Transverse colon (tissue), 4 donors: Measurements from ENCODE around the gene MAP4K2. TPM values are rescaled to one million over a fixed set of nuclear protein-coding genes. Genes with fewer than 3 reads are reported as not detected.

Experiments used
- DNase-seq: peaks from one replicate; pipeline ENCODE4 v3.0.0-alpha.2; 2019
- H3K27ac ChIP-seq, 4 donors: fragments of 200-600 bp; sonication (generic); 2 replicates each; pipeline ENCODE4 v1.5.1; 2016 to 2018; ENCODE audit warnings: inconsistent platforms in 4 of 4
- H3K27me3 ChIP-seq: fragments of 200-600 bp; sonication (generic); 2 replicates; pipeline ENCODE4 v1.5.1; 2017; ENCODE audit warnings: inconsistent platforms
- H3K36me3 ChIP-seq, 4 donors: fragments of 200-600 bp; sonication (generic); 2 replicates each; pipeline ENCODE4 v1.5.1; 2017 to 2019; ENCODE audit warnings: inconsistent platforms in 4 of 4
- H3K4me1 ChIP-seq, 4 donors: fragments of 200-600 bp; sonication (generic); 2 replicates each; pipeline ENCODE4 v1.5.1; 2017 to 2020; ENCODE audit warnings: inconsistent platforms in 4 of 4
- H3K4me3 ChIP-seq, 4 donors: fragments of 200-600 bp; sonication (generic); 1 replicate in 1 of 4; 2 replicates in 3 of 4; pipeline versions ENCODE4 v1.5.1 to v1.6.1; 2017 to 2019; ENCODE audit warnings: inconsistent platforms in 4 of 4
- H3K9me3 ChIP-seq, 2 donors: fragments of 200-600 bp; sonication (generic); 2 replicates each; pipeline ENCODE4 v1.5.1; 2017 to 2019; ENCODE audit warnings: inconsistent platforms in 2 of 2
- EP300 ChIP-seq: sonication (generic); formaldehyde crosslinking; IDR thresholded peaks from one replicate; pipeline ENCODE4 v1.6.1; 2017; ENCODE audit warnings: antibody characterized with exemption, low read depth
- POLR2A ChIP-seq: fragments of 450-650 bp; IDR thresholded peaks from one replicate; pipeline ENCODE4 v1.6.1; 2016; ENCODE audit warnings: antibody characterized with exemption, mild to moderate bottlenecking, moderate library complexity
- POLR2AphosphoS5 ChIP-seq, 3 donors: sonication (generic); formaldehyde crosslinking; IDR thresholded peaks; one replicate each; pipeline ENCODE4 v1.6.1; 2016; ENCODE audit warnings: antibody characterized with exemption in 3 of 3
- WGBS, 2 donors: methylation state at CpG; one replicate each; pipeline ENCODE4 v1.1.5; 2018; ENCODE audit warnings: low coverage in 1 of 2; 5-methylcytosine and 5-hydroxymethylcytosine counted together
- in situ Hi-C, 4 donors: fragments of 200-750 bp; cut with MboI; loops; one replicate each; pipeline versions ENCODE4 v1.15.0 to v1.15.1; 2017; ENCODE audit warnings: low sequenced_read_pairs in 3 of 4, low pct_ligation_motif_present in 1 of 4, low pct_unique_long_range_greater_than_20kb in 1 of 4
- intact Hi-C: fragments of 100-400 bp; cut with DNase I; formaldehyde crosslinking; loops from one replicate; pipeline ENCODE4 v1.15.1; 2023; ENCODE audit warnings: low total_unique reads
- total RNA-seq, 4 donors: library from RNA; depleted of rRNA; stranded (reverse); fragments of >200 nt; gene quantifications; one replicate each; pipeline ENCODE4 v1.1.0, GENCODE V29; 2016
- TF ChIP-seq, protein P1 (sequence below), 5 experiments: fragments of 200-600 bp in 3 of 5; fragments of 450-650 bp in 2 of 5; sonication (generic) in 3 of 5; IDR thresholded peaks; 1 replicate in 2 of 5; 2 replicates in 3 of 5; pipeline ENCODE4 v1.5.1; 2016 to 2017; ENCODE audit warnings: antibody characterized with exemption in 5 of 5, inconsistent platforms in 3 of 5, mild to moderate bottlenecking in 2 of 5, moderate library complexity in 1 of 5

Gene MAP4K2
- total RNA-seq, 4 donors from 2014 or later, result 10.1 to 369 (median 90.9) TPM

GRCh38 chr11:64836448-64837072 lies 33.5 kb upstream of the MAP4K2 start:
- H3K4me3 ChIP-seq, result no peak overlapping the region
- no peaks in the 10 kb centered on the region for H3K4me1 ChIP-seq
- no peak overlapping the region for H3K27ac ChIP-seq
- TF ChIP-seq EP300 (no peak), POLR2A (no peak), POLR2AphosphoS5 (IDR thresholded peaks at IDR 0.05) (no peak)
- TF ChIP-seq, protein P1, sequence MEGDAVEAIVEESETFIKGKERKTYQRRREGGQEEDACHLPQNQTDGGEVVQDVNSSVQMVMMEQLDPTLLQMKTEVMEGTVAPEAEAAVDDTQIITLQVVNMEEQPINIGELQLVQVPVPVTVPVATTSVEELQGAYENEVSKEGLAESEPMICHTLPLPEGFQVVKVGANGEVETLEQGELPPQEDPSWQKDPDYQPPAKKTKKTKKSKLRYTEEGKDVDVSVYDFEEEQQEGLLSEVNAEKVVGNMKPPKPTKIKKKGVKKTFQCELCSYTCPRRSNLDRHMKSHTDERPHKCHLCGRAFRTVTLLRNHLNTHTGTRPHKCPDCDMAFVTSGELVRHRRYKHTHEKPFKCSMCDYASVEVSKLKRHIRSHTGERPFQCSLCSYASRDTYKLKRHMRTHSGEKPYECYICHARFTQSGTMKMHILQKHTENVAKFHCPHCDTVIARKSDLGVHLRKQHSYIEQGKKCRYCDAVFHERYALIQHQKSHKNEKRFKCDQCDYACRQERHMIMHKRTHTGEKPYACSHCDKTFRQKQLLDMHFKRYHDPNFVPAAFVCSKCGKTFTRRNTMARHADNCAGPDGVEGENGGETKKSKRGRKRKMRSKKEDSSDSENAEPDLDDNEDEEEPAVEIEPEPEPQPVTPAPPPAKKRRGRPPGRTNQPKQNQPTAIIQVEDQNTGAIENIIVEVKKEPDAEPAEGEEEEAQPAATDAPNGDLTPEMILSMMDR (IDR thresholded peaks at IDR 0.05), result no peak
- WGBS, 2 donors, result 83% methylated on average over 12 of the region's 16 CpGs; no CpG with 5 or more reads in 1 of the 2 donors
- H3K27me3 ChIP-seq, result no peaks in the 10 kb centered on the region
- no peaks in the 10 kb centered on the region for H3K36me3 ChIP-seq
- in situ Hi-C loops (no loop called here), intact Hi-C loops (no loop called here)
- H3K9me3 ChIP-seq, result no peaks in the 10 kb centered on the region
- DNase-seq, result no peak

DNA sequence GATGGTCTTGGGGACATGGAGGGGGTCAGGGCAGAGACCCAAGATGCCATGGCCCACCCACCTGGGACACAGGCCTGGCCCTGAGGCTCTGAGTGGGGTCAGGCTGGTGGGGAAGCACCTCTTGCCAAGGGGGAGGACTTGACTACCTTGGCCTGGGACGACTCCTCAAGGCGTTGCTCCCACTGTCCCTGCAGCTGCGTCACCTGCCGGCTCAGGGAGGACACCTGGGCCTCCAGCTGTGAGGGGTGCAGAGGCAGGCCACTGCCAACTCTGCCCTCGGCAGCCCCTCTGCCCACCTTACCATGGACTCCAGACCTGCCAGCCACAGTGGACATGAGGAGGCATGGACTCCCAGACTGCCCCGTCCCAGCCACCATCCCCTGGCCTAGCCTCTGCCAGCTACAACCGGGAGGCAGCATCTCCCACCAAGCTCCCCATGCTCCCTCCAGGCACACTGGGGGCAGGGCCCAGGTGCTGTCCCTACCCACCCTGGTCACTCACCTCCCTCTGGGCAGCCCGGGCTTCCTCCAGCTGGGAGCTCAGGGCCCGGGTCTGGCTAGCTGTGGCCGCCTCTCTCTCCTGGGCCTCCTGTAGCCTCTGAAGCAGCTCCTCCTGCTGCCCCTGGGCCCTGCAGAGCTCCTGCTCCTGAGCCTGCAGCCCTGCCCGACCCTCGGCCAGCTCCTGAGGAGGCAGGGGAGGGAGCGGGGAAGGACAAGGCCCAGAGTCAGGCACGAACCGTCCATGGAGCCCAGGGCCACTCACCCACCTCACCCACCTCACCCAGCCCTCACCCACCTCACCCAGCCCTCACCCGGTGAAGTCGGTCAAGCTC lies 32.8 kb upstream of the MAP4K2 start:
- TF ChIP-seq POLR2A (no peak), EP300 (no peak), POLR2AphosphoS5 (IDR thresholded peaks at IDR 0.05) (no peak)
- TF ChIP-seq, protein P1 (IDR thresholded peaks at IDR 0.05), result no peak
- WGBS, 2 donors, result 100% methylated on average over 6 of the region's 17 CpGs; no CpG with 5 or more reads in 1 of the 2 donors
- DNase-seq, result no peak
- no peaks in the 10 kb centered on the region for H3K36me3 ChIP-seq
- no peak overlapping the region for H3K4me3 ChIP-seq
- in situ Hi-C loops (no loop called here), intact Hi-C loops (no loop called here)
- H3K27me3 ChIP-seq, result no peaks in the 10 kb centered on the region
- no peak overlapping the region for H3K27ac ChIP-seq
- H3K4me1 ChIP-seq, result no peaks in the 10 kb centered on the region
- H3K9me3 ChIP-seq, result no peaks in the 10 kb centered on the region

DNA sequence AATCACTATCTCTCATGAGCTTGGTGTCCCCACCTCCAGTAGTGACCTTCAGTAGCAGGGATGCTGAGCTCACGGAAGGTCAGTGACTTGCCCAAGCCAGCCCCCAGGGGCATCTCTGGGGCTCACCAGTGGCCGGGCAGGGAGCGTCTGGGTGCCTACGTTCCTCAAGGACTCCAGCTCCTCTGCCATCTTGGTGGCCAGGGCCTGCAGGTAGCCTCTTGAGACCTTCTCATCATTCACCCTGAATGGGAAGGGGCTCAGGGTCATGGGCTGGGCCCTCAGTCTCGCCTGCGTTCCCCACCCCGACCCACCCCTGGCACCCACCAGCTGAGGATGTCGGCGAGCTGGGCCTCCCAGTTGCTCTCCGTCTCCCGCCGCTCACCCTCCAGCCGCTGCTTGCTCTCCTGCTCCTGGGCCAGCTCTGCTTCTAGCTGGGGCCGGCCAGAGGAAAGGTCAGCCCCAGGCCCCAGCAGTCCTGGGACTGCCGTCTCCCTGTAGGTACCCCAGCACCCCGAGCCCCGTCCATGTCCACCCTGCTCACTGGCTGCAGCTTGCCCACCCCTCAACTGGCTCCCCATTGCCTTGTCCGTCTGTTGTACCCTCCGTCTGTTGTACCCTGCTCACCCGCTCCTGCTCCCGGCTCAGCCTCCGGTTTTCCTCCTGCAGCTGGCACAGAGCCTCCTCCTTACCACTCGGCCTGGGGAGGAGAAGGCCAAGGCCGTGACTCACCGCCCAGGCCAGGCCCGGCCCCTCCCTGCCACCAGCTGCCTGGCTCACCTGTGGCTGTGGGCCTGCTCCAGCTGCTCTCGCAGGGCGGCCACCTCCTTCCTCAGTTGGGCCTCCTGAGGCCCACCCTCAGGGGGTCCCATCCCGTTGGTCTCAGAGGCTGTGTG lies 32.0 kb upstream of the MAP4K2 start:
- no peak overlapping the region for H3K27ac ChIP-seq
- in situ Hi-C loops, result no loop called here
- no peak overlapping the region for H3K4me3 ChIP-seq
- no peaks in the 10 kb centered on the region for H3K36me3 ChIP-seq
- H3K9me3 ChIP-seq, result no peaks in the 10 kb centered on the region
- 81% methylated on average over 25 of the region's 29 CpGs; no CpG with 5 or more reads in 1 of the 2 donors for WGBS, 2 donors
- intact Hi-C loops, result no loop called here
- H3K27me3 ChIP-seq, result no peaks in the 10 kb centered on the region
- H3K4me1 ChIP-seq, result no peaks in the 10 kb centered on the region
- no peak for DNase-seq
- TF ChIP-seq POLR2AphosphoS5 (IDR thresholded peaks at IDR 0.05), result no peak
- TF ChIP-seq, protein P1 (IDR thresholded peaks at IDR 0.05), result no peak
- TF ChIP-seq POLR2A, result no peak
- no peak for TF ChIP-seq EP300
